ENCODE data around the gene IQCH.

DNA sequence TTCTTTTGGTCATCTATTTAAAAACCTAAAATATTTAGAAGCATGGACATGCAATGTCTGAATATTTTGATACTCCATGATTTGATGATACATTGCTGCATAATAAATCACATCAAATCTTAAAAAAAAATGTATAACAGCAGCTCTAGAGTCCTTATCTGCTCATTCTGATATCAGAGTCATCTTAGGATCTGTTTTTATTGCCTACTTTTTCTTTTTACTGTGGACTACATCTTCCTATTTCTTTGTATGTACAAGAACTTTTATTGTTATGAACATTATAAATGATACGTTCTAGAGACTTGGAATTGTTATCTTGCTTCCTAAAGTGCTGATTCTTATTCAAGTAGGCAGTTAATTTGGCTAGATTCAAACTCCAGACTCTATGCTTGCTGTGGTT is 72.7 kb downstream of the IQCH start:
- TF ChIP-seq, protein P1, sequence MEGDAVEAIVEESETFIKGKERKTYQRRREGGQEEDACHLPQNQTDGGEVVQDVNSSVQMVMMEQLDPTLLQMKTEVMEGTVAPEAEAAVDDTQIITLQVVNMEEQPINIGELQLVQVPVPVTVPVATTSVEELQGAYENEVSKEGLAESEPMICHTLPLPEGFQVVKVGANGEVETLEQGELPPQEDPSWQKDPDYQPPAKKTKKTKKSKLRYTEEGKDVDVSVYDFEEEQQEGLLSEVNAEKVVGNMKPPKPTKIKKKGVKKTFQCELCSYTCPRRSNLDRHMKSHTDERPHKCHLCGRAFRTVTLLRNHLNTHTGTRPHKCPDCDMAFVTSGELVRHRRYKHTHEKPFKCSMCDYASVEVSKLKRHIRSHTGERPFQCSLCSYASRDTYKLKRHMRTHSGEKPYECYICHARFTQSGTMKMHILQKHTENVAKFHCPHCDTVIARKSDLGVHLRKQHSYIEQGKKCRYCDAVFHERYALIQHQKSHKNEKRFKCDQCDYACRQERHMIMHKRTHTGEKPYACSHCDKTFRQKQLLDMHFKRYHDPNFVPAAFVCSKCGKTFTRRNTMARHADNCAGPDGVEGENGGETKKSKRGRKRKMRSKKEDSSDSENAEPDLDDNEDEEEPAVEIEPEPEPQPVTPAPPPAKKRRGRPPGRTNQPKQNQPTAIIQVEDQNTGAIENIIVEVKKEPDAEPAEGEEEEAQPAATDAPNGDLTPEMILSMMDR (IDR thresholded peaks at IDR 0.05), result no peak
- TF ChIP-seq, protein P2, sequence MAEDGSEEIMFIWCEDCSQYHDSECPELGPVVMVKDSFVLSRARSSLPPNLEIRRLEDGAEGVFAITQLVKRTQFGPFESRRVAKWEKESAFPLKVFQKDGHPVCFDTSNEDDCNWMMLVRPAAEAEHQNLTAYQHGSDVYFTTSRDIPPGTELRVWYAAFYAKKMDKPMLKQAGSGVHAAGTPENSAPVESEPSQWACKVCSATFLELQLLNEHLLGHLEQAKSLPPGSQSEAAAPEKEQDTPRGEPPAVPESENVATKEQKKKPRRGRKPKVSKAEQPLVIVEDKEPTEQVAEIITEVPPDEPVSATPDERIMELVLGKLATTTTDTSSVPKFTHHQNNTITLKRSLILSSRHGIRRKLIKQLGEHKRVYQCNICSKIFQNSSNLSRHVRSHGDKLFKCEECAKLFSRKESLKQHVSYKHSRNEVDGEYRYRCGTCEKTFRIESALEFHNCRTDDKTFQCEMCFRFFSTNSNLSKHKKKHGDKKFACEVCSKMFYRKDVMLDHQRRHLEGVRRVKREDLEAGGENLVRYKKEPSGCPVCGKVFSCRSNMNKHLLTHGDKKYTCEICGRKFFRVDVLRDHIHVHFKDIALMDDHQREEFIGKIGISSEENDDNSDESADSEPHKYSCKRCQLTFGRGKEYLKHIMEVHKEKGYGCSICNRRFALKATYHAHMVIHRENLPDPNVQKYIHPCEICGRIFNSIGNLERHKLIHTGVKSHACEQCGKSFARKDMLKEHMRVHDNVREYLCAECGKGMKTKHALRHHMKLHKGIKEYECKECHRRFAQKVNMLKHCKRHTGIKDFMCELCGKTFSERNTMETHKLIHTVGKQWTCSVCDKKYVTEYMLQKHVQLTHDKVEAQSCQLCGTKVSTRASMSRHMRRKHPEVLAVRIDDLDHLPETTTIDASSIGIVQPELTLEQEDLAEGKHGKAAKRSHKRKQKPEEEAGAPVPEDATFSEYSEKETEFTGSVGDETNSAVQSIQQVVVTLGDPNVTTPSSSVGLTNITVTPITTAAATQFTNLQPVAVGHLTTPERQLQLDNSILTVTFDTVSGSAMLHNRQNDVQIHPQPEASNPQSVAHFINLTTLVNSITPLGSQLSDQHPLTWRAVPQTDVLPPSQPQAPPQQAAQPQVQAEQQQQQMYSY (CRISPR knock-in tag; IDR thresholded peaks at IDR 0.05), result no peak
- TF ChIP-seq GTF2I (CRISPR knock-in tag; conservative IDR thresholded peaks at IDR 0.05) (no peak), CREM (CRISPR knock-in tag; IDR thresholded peaks at IDR 0.05) (no peak), ETV6 (CRISPR knock-in tag; IDR thresholded peaks at IDR 0.05) (no peak), CREB1 (CRISPR knock-in tag; IDR thresholded peaks at IDR 0.05) (no peak), NFATC4 (CRISPR knock-in tag; IDR thresholded peaks at IDR 0.05) (no peak), FOXJ3 (CRISPR knock-in tag; IDR thresholded peaks at IDR 0.05; ENCODE audit: borderline replicate concordance) (no peak)
- TF ChIP-seq, protein P3, sequence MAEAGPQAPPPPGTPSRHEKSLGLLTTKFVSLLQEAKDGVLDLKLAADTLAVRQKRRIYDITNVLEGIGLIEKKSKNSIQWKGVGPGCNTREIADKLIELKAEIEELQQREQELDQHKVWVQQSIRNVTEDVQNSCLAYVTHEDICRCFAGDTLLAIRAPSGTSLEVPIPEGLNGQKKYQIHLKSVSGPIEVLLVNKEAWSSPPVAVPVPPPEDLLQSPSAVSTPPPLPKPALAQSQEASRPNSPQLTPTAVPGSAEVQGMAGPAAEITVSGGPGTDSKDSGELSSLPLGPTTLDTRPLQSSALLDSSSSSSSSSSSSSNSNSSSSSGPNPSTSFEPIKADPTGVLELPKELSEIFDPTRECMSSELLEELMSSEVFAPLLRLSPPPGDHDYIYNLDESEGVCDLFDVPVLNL (CRISPR knock-in tag; IDR thresholded peaks at IDR 0.05; ENCODE audit: borderline replicate concordance, low read depth), result no peak
- TF ChIP-seq, protein P4, sequence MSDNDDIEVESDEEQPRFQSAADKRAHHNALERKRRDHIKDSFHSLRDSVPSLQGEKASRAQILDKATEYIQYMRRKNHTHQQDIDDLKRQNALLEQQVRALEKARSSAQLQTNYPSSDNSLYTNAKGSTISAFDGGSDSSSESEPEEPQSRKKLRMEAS (CRISPR knock-in tag; IDR thresholded peaks at IDR 0.05), result no peak
- TF ChIP-seq, protein P5, sequence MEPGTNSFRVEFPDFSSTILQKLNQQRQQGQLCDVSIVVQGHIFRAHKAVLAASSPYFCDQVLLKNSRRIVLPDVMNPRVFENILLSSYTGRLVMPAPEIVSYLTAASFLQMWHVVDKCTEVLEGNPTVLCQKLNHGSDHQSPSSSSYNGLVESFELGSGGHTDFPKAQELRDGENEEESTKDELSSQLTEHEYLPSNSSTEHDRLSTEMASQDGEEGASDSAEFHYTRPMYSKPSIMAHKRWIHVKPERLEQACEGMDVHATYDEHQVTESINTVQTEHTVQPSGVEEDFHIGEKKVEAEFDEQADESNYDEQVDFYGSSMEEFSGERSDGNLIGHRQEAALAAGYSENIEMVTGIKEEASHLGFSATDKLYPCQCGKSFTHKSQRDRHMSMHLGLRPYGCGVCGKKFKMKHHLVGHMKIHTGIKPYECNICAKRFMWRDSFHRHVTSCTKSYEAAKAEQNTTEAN (CRISPR knock-in tag; IDR thresholded peaks at IDR 0.05), result no peak
